ENCODE results near the gene SPO11. TPM values are rescaled to one million over a fixed set of nuclear protein-coding genes. Genes with fewer than 3 reads are reported as not detected.

SPO11 gene
- total and polyA plus RNA-seq, 2 donors (not counting 1 experiment from before 2014, with no cell fraction given) = not detected

DNA sequence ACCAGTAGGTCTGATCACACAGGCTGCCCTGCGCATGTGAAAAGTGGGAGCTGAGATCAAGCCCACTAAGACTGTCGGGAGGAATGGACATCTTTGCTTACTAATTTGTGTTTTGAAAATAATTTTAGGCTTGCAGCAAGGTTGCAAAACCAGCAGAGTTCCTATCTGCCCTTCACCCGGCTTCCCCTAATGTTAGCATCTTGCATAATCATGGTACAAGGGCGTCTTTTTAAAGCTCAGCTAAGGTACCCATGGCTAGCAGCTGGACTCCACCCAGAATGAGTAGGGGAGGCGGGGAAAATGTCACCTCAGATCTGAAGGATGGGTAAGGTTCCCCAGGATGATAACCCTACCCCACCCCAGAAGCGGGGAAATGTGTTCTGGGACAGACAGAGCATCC, 37.9 kb upstream of the SPO11 start:
- POLR2A ChIA-PET = no interaction called here
- CTCF ChIA-PET = no interaction called here
- no peak for ATAC-seq (ENCODE audit: low read depth)
- no peaks in the 10 kb centered on the region for H3K36me3 ChIP-seq (replicated peaks in 1 of 2; ENCODE audit: control extremely low read depth in 1 of 2, control insufficient read depth in 1 of 2, extremely low read depth in 1 of 2, insufficient read depth in 2 of 2, low read length in 1 of 2)
- no peak overlapping the region for H3K4me3 ChIP-seq (ENCODE audit: control extremely low read depth in 1 of 5, extremely low read depth in 1 of 5, insufficient read depth in 1 of 5, low read depth in 2 of 5, low read length in 4 of 5)
- intact Hi-C loops (cut with micrococcal nuclease) = no loop called here
- 70% methylated on average over 2 of the region's 6 CpGs for WGBS (ENCODE audit: insufficient coverage)
- no peaks in the 10 kb centered on the region for H4K20me1 ChIP-seq (ENCODE audit: control insufficient read depth, insufficient read depth, low read length, poor library complexity, severe bottlenecking)
- DNase-seq = no peak
- Mint-ChIP-seq H3K4me3 (no peak overlapping the region), H3K27me3 (peaks cover 52% of the 10 kb centered on the region), H3K4me1 (no peaks in the 10 kb centered on the region), H3K27ac (no peak overlapping the region), H3K9me3 (ENCODE audit: insufficient read depth) (no peaks in the 10 kb centered on the region)
- no peaks in the 10 kb centered on the region for H3K4me1 ChIP-seq (ENCODE audit: control insufficient read depth in 2 of 2, insufficient read depth in 2 of 2, low read length in 2 of 2)
- no peak overlapping the region for H2AFZ ChIP-seq (ENCODE audit: insufficient read depth, low read depth, low read length, poor library complexity, severe bottlenecking)
- no peak overlapping the region for H3K9ac ChIP-seq (ENCODE audit: low read length)
- no peaks in the 10 kb centered on the region for H3K9me3 ChIP-seq (ENCODE audit: control extremely low read depth in 1 of 3, control insufficient read depth in 2 of 3, insufficient read depth in 1 of 3, low read length in 2 of 3)
- TF ChIP-seq EZH2 (IDR thresholded peaks at IDR 0.05; ENCODE audit: borderline replicate concordance, insufficient read depth, low read depth, low read length, poor library complexity, severe bottlenecking) = no peak
- TF ChIP-seq, protein P1, sequence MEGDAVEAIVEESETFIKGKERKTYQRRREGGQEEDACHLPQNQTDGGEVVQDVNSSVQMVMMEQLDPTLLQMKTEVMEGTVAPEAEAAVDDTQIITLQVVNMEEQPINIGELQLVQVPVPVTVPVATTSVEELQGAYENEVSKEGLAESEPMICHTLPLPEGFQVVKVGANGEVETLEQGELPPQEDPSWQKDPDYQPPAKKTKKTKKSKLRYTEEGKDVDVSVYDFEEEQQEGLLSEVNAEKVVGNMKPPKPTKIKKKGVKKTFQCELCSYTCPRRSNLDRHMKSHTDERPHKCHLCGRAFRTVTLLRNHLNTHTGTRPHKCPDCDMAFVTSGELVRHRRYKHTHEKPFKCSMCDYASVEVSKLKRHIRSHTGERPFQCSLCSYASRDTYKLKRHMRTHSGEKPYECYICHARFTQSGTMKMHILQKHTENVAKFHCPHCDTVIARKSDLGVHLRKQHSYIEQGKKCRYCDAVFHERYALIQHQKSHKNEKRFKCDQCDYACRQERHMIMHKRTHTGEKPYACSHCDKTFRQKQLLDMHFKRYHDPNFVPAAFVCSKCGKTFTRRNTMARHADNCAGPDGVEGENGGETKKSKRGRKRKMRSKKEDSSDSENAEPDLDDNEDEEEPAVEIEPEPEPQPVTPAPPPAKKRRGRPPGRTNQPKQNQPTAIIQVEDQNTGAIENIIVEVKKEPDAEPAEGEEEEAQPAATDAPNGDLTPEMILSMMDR (IDR thresholded peaks at IDR 0.05) = no peak
- H3K27me3 ChIP-seq (replicated peaks in 1 of 4; ENCODE audit: control extremely low read depth in 1 of 4, control insufficient read depth in 3 of 4, insufficient read depth in 4 of 4, low read length in 3 of 4) = peaks cover 0 to 20% (median 0%) of the 10 kb centered on the region in 4 experiments
- no peak overlapping the region for H3K27ac ChIP-seq (ENCODE audit: low read length in 2 of 2)
- no peak overlapping the region for H3K4me2 ChIP-seq (replicated peaks; ENCODE audit: low read depth, low read length, poor library complexity, severe bottlenecking)
- H3K79me2 ChIP-seq (ENCODE audit: control insufficient read depth, insufficient read depth, low read length) = no peaks in the 10 kb centered on the region

GRCh38 chr20:57292611-57293010, 37.0 kb upstream of the SPO11 start:
- H3K27me3 ChIP-seq (replicated peaks in 1 of 4; ENCODE audit: control extremely low read depth in 1 of 4, control insufficient read depth in 3 of 4, insufficient read depth in 4 of 4, low read length in 3 of 4) = peaks cover 0 to 14% (median 0%) of the 10 kb centered on the region in 4 experiments
- Mint-ChIP-seq H3K4me3 (no peak overlapping the region), H3K27ac (no peak overlapping the region), H3K9me3 (ENCODE audit: insufficient read depth) (no peaks in the 10 kb centered on the region), H3K27me3 (peaks cover 44% of the 10 kb centered on the region), H3K4me1 (no peaks in the 10 kb centered on the region)
- DNase-seq (no peak), ATAC-seq (ENCODE audit: low read depth) (no peak)
- peaks cover 0 to 4% (median 0%) of the 10 kb centered on the region in 3 donors for H3K9me3 ChIP-seq (ENCODE audit: control extremely low read depth in 1 of 3, control insufficient read depth in 2 of 3, insufficient read depth in 1 of 3, low read length in 2 of 3)
- TF ChIP-seq, protein P1 (IDR thresholded peaks at IDR 0.05) = no peak
- no peak for TF ChIP-seq EZH2 (IDR thresholded peaks at IDR 0.05; ENCODE audit: borderline replicate concordance, insufficient read depth, low read depth, low read length, poor library complexity, severe bottlenecking)
- H2AFZ ChIP-seq (ENCODE audit: insufficient read depth, low read depth, low read length, poor library complexity, severe bottlenecking) = no peak overlapping the region
- H3K36me3 ChIP-seq (replicated peaks in 1 of 2; ENCODE audit: control extremely low read depth in 1 of 2, control insufficient read depth in 1 of 2, extremely low read depth in 1 of 2, insufficient read depth in 2 of 2, low read length in 1 of 2) = no peaks in the 10 kb centered on the region
- no peak overlapping the region for H3K9ac ChIP-seq (ENCODE audit: low read length)
- WGBS (ENCODE audit: insufficient coverage) = 60% methylated on average over 1 of the region's 2 CpGs
- ChIA-PET CTCF (no interaction called here), POLR2A (no interaction called here)
- H3K4me1 ChIP-seq (ENCODE audit: control insufficient read depth in 2 of 2, insufficient read depth in 2 of 2, low read length in 2 of 2) = no peaks in the 10 kb centered on the region
- H3K4me3 ChIP-seq (ENCODE audit: control extremely low read depth in 1 of 5, extremely low read depth in 1 of 5, insufficient read depth in 1 of 5, low read depth in 2 of 5, low read length in 4 of 5) = no peak overlapping the region
- no peaks in the 10 kb centered on the region for H3K79me2 ChIP-seq (ENCODE audit: control insufficient read depth, insufficient read depth, low read length)
- intact Hi-C loops (cut with micrococcal nuclease) = no loop called here
- no peaks in the 10 kb centered on the region for H4K20me1 ChIP-seq (ENCODE audit: control insufficient read depth, insufficient read depth, low read length, poor library complexity, severe bottlenecking)
- no peak overlapping the region for H3K4me2 ChIP-seq (replicated peaks; ENCODE audit: low read depth, low read length, poor library complexity, severe bottlenecking)
- no peak overlapping the region for H3K27ac ChIP-seq (ENCODE audit: low read length in 2 of 2)
